Testis (tissue), 3 donors: ENCODE measurements around the gene TAF9. TPM values are rescaled to one million over a fixed set of nuclear protein-coding genes. Genes with fewer than 3 reads are reported as not detected.
A peak's percentile ranks its signal among the peaks of the same experiment; 100 is the strongest.
"Not testable (repeated sequence)": the region's sequence is repeated elsewhere in the genome, so short reads cannot be mapped to it uniquely, and the experiment has no call there.

ENCODE experiments used
- DNase-seq: peaks from one replicate; pipeline ENCODE4 v3.0.0-alpha.2; 2019
- H3K27ac ChIP-seq, 2 donors: fragments of 200-600 bp; sonication (generic); one replicate each; pipeline ENCODE4 v1.5.1; 2019
- H3K27me3 ChIP-seq: fragments of 200-600 bp; sonication (generic); one replicate; pipeline ENCODE4 v1.5.1; 2019
- H3K36me3 ChIP-seq: fragments of 200-600 bp; sonication (generic); one replicate; pipeline ENCODE4 v1.5.1; 2017; ENCODE audit warnings: low read depth; ENCODE audit errors: missing control alignments
- H3K4me1 ChIP-seq: fragments of 200-600 bp; sonication (generic); one replicate; pipeline ENCODE4 v1.5.1; 2019
- H3K4me3 ChIP-seq, 2 donors: fragments of 200-600 bp; sonication (generic); one replicate each; pipeline ENCODE4 v1.5.1; 2017 to 2019
- H3K9me3 ChIP-seq: fragments of 200-600 bp; sonication (generic); one replicate; pipeline ENCODE4 v1.5.1; 2017
- POLR2A ChIP-seq: fragments of 450-650 bp; IDR thresholded peaks from one replicate; pipeline ENCODE4 v1.6.1; 2017; ENCODE audit warnings: antibody characterized with exemption, mild to moderate bottlenecking, moderate library complexity
- WGBS, 2 donors: methylation state at CpG; one replicate each; pipeline ENCODE4 v1.1.5; 2018; 5-methylcytosine and 5-hydroxymethylcytosine counted together
- intact Hi-C: fragments of 100-400 bp; cut with DNase I; formaldehyde crosslinking; loops from one replicate; pipeline ENCODE4 v1.15.1; 2023; ENCODE audit warnings: low total_unique reads
- polyA plus RNA-seq: library from polyadenylated mRNA; stranded (reverse); fragments of 350-450 nt; fragmentation: Illumina TruSeq; extraction: RNeasy Lipid Tissue Mini Kit (QIAGEN cat#74804); gene quantifications from one replicate; pipeline ENCODE4 v1.2.3, GENCODE V29; 2014; ENCODE audit warnings: low read depth, low replicate concordance; ENCODE audit not compliant: insufficient read depth
- total RNA-seq, 2 donors: library from RNA; depleted of rRNA; stranded (reverse); fragments of >200 nt; gene quantifications; one replicate each; pipeline ENCODE4 v1.2.3, GENCODE V29; 2016
- TF ChIP-seq, protein P1 (sequence below), 3 experiments: fragments of 450-650 bp in 2 of 3; fragments of 200-600 bp in 1 of 3; sonication (generic) in 1 of 3; IDR thresholded peaks; one replicate each; pipeline ENCODE4 v1.5.1; 2016 to 2019; ENCODE audit warnings: antibody characterized with exemption in 3 of 3, mild to moderate bottlenecking in 2 of 3, moderate library complexity in 1 of 3

TAF9 gene
- total and polyA plus RNA-seq, 3 donors from 2014 or later = 121 to 297 (median 182) TPM

DNA sequence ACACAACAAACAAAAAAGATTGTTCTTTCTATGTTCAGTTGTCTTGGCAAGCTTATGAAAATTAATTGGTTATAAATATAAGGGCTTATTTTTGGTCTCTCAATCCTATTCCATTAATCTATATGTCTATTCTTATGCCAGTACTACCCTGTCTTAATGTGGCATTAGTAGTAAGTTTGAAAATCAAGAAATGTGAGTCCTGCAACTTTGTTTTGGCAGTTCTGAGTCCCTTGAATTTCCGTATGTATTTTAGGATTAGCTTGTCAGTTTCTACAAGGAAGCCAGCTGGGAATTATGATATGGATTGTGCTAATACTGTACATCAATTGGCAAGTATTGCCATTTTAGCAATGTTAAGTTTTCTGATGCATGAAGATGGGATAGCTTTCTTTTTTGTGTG is 26.2 kb downstream of the TAF9 start:
- H3K9me3 ChIP-seq = no peaks in the 10 kb centered on the region
- no peak for TF ChIP-seq POLR2A
- TF ChIP-seq, protein P1, sequence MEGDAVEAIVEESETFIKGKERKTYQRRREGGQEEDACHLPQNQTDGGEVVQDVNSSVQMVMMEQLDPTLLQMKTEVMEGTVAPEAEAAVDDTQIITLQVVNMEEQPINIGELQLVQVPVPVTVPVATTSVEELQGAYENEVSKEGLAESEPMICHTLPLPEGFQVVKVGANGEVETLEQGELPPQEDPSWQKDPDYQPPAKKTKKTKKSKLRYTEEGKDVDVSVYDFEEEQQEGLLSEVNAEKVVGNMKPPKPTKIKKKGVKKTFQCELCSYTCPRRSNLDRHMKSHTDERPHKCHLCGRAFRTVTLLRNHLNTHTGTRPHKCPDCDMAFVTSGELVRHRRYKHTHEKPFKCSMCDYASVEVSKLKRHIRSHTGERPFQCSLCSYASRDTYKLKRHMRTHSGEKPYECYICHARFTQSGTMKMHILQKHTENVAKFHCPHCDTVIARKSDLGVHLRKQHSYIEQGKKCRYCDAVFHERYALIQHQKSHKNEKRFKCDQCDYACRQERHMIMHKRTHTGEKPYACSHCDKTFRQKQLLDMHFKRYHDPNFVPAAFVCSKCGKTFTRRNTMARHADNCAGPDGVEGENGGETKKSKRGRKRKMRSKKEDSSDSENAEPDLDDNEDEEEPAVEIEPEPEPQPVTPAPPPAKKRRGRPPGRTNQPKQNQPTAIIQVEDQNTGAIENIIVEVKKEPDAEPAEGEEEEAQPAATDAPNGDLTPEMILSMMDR (IDR thresholded peaks at IDR 0.05) = no peak
- WGBS, 2 donors = 69 to 71% methylated on average over 1 of the region's 1 CpG
- H3K4me1 ChIP-seq = no peaks in the 10 kb centered on the region
- H3K27ac ChIP-seq = no peak overlapping the region
- H3K36me3 ChIP-seq = no peaks in the 10 kb centered on the region
- no peak overlapping the region for H3K4me3 ChIP-seq
- DNase-seq = no peak
- no peaks in the 10 kb centered on the region for H3K27me3 ChIP-seq
- intact Hi-C loops = no loop called here

DNA sequence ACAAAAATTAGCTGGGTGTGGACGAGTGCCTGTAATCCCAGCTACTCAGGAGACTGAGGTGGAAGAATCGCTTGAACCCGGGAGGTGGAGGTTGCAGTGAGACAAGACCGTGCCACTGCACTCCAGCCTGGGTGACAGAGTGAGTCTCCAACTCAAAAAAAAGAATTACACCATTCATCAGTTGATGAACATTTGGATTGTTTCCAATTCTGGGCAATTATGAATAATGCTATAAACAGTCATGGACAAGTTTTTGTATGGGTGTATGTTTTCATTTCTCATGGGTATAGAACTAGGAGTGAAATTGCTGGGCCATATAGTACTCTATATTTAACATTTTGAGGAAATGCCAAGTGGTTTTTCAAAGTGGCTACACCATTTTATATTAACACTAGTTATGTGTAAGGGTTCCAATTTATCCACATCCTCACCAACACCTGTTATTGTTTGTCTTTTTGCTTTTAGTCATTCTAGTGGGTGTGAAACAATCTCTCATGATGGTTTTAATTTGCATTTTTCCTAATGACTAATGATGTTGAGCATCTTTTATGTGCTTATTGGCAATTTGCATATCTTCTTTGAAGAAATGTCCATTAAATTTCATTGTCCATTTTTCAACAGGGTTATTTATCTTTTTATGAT is 27.7 kb downstream of the TAF9 start:
- intact Hi-C loops = no loop called here

DNA sequence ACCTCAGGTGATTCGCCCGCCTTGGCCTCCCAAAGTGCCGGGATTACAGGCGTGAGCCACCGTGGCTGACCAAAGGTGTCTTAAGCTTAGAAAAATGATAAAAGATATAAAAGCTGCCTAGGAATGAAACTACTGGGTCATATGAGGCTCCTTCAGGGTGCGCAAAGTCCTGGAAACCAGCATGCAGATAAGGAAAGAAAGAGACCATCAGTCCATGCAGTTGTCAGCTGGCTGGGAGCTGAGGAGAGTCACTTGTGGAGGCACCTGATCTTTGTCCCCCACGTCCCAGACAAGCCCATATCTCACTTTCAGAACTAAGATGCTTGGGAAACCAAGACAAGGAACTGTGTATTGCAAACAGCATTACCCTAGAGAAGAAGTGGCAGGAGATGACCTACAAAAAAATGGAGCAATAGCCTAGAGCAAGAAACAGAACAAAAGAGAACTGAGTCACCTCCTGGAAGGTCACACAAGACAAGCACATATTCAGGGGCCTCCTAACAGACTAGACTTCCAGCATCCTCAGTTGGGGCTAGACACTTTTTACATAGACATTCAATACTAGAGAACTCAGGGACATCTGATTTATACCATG is 33.9 kb downstream of the TAF9 start:
- no peak overlapping the region for H3K4me3 ChIP-seq
- no peaks in the 10 kb centered on the region for H3K36me3 ChIP-seq
- peaks cover 7% of the 10 kb centered on the region for H3K4me1 ChIP-seq
- no peak overlapping the region for H3K27ac ChIP-seq
- H3K27me3 ChIP-seq = no peaks in the 10 kb centered on the region
- no peak for DNase-seq
- intact Hi-C loops = no loop called here
- no peaks in the 10 kb centered on the region for H3K9me3 ChIP-seq
- 68 to 89% methylated on average over 7 of the region's 7 CpGs for WGBS, 2 donors
- TF ChIP-seq, protein P1 (IDR thresholded peaks at IDR 0.05) = no peak
- no peak for TF ChIP-seq POLR2A

More for the DNA sequence above, 27.7 kb downstream of the TAF9 start:
- TF ChIP-seq, protein P1 (IDR thresholded peaks at IDR 0.05) = no peak
- H3K4me3 ChIP-seq = no peak overlapping the region
- WGBS, 2 donors = 92 to 95% methylated on average over 4 of the region's 4 CpGs
- H3K9me3 ChIP-seq = no peaks in the 10 kb centered on the region
- no peaks in the 10 kb centered on the region for H3K4me1 ChIP-seq
- no peaks in the 10 kb centered on the region for H3K27me3 ChIP-seq
- H3K36me3 ChIP-seq = no peaks in the 10 kb centered on the region
- H3K27ac ChIP-seq = no peak overlapping the region
- no peak for DNase-seq

DNA sequence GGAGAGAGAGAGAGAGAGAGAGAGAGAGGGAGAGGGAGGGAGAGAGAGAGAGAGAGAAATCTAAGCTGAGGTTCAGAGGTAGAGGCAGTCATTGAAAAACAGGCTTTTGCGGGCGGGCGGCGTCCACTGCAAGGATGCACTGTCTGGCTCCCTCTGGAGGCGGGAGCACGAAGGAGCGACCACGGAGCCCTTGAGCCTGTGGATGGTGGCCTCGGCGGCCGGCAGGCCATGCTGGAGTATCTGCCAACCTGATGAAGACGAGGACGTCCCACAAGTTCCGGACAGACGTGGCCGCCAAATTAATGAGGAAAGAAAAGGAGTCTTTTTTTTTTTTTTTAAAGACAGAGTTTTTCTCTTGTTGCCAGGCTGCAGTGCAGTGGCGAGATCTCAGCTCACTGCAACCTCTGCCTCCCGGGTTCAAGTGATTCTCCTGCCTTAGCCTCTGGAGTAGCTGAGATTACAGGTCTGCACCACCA is 34.5 kb downstream of the TAF9 start:
- Histone ChIP-seq H3K36me3 (no peaks in the 10 kb centered on the region), H3K4me1 (peaks cover 7% of the 10 kb centered on the region), H3K4me3 (no peak overlapping the region), H3K27ac (no peak overlapping the region), H3K9me3 (no peaks in the 10 kb centered on the region), H3K27me3 (no peaks in the 10 kb centered on the region)
- WGBS, 2 donors = 4 to 9% methylated on average over 15 to 18 of the region's 18 CpGs
- peak; percentile 93 for DNase-seq
- TF ChIP-seq, protein P1 (IDR thresholded peaks at IDR 0.05) = peak; percentile 55 to 69 (median 62)
- no peak for TF ChIP-seq POLR2A
- intact Hi-C loops = no loop called here

DNA sequence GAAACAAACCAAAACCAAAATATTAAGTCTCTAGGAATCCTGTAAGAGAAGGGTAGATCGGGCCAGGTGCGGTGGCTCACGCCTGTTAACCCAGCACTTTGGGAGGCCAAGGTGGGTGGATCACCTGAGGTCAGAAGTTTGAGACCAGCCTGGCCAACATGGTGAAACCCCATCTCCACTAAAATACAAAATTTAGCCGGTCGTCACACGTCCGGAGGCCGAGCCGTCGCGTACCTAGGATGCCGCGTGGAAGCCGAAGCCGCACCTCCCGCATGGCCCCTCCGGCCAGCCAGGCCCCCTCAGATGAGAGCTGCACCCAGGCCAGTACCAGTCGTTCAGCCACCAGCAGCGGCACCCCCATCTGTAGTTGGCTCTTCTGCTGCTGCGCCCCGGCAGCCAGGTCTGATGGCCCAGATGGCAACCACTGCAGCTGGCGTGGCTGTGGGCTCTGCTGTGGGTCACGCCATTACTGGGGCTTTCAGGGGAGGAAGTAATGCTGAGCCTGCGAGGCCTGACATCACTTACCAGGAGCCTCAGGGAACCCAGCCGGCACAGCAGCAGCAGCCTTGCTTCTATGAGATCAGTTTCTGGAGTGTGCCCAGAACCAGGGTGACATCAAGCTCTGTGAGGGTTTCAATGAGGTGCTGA is 35.5 kb downstream of the TAF9 start:
- H3K4me3 ChIP-seq, DNase-seq, H3K4me1 ChIP-seq, H3K36me3 ChIP-seq, H3K27ac ChIP-seq, H3K9me3 ChIP-seq, intact Hi-C loops, H3K27me3 ChIP-seq: not testable (repeated sequence)
- whole genome bisulfite sequencing, 2 donors = 79 to 93% methylated on average over 5 to 25 of the region's 25 CpGs
